SK-N-SH treated with all-trans-retinoic acid at 6 μM for 48 hours (cell line): ENCODE results near the gene DNAJC22.
A peak's percentile ranks its signal among the peaks of the same experiment; 100 is the strongest.

Source experiments
- ATAC-seq: fragments of 200-7000 bp; cut with Tn5 transposase; 3 replicates; pipeline ENCODE4 v1.9.1; 2020; ENCODE audit warnings: mild to moderate bottlenecking, moderate library complexity
- BACH2 ChIP-seq: fragments of 250-450 bp; sonication (Bioruptor Pico); IDR thresholded peaks from 2 replicates; pipeline ENCODE4 v1.9.0; 2021; ENCODE audit warnings: mild to moderate bottlenecking, borderline replicate concordance
- CSDC2 ChIP-seq: fragments of 250-450 bp; sonication (Bioruptor Pico); IDR thresholded peaks from 2 replicates; pipeline ENCODE4 v1.5.0; 2020; ENCODE audit warnings: mild to moderate bottlenecking, moderate library complexity
- ESRRG ChIP-seq: fragments of 250-450 bp; sonication (Bioruptor Pico); IDR thresholded peaks from 2 replicates; pipeline ENCODE4 v1.6.1; 2021; ENCODE audit warnings: mild to moderate bottlenecking
- GLIS3 ChIP-seq: fragments of 250-450 bp; sonication (Bioruptor Pico); IDR thresholded peaks from 2 replicates; pipeline ENCODE4 v1.5.0; 2020; ENCODE audit warnings: mild to moderate bottlenecking, moderate library complexity
- ISL1 ChIP-seq: fragments of 250-450 bp; sonication (Bioruptor Pico); IDR thresholded peaks from 2 replicates; pipeline ENCODE4 v2.1.2; 2022; ENCODE audit warnings: mild to moderate bottlenecking, moderate library complexity
- OSR1 ChIP-seq: fragments of 250-450 bp; sonication (Bioruptor Pico); IDR thresholded peaks from 2 replicates; pipeline ENCODE4 v1.8.0; 2022; ENCODE audit warnings: moderate library complexity, mild to moderate bottlenecking, inconsistent platforms
- PPARA ChIP-seq: fragments of 250-450 bp; sonication (Bioruptor Pico); IDR thresholded peaks from 2 replicates; pipeline ENCODE4 v1.5.0; 2020; ENCODE audit warnings: mild to moderate bottlenecking, borderline replicate concordance
- TCF4 ChIP-seq: fragments of 250-450 bp; sonication (Bioruptor Pico); IDR thresholded peaks from 2 replicates; pipeline ENCODE4 v1.8.0; 2021; ENCODE audit warnings: mild to moderate bottlenecking, moderate library complexity, borderline replicate concordance
- TOX ChIP-seq: fragments of 250-450 bp; sonication (Bioruptor Pico); IDR thresholded peaks from 2 replicates; pipeline ENCODE4 v1.8.0; 2021; ENCODE audit warnings: mild to moderate bottlenecking, moderate library complexity, borderline replicate concordance
- ZC3H10 ChIP-seq: fragments of 250-450 bp; sonication (Bioruptor Pico); IDR thresholded peaks from 2 replicates; pipeline ENCODE4 v1.5.1; 2021; ENCODE audit warnings: mild to moderate bottlenecking, moderate library complexity
- ZFP3 ChIP-seq: fragments of 250-450 bp; sonication (Bioruptor Pico); IDR thresholded peaks from 2 replicates; pipeline ENCODE4 v1.5.0; 2020; ENCODE audit warnings: mild to moderate bottlenecking, moderate library complexity
- ZNF70 ChIP-seq: fragments of 450-650 bp; formaldehyde crosslinking; IDR thresholded peaks from 2 replicates; pipeline ENCODE4 v1.5.0; 2020; ENCODE audit warnings: mild to moderate bottlenecking, moderate library complexity
- ZNF8 ChIP-seq: fragments of 450-650 bp; formaldehyde crosslinking; IDR thresholded peaks from 2 replicates; pipeline ENCODE4 v1.5.0; 2020; ENCODE audit warnings: mild to moderate bottlenecking, moderate library complexity
- TF ChIP-seq, protein P1 (sequence below): fragments of 250-450 bp; sonication (Bioruptor Pico); IDR thresholded peaks from 2 replicates; pipeline ENCODE4 v1.5.0; 2020; ENCODE audit warnings: mild to moderate bottlenecking, moderate library complexity
- TF ChIP-seq, protein P2 (sequence below): fragments of 250-450 bp; sonication (Bioruptor Pico); IDR thresholded peaks from 2 replicates; pipeline ENCODE4 v1.8.0; 2020; ENCODE audit warnings: mild to moderate bottlenecking, moderate library complexity, borderline replicate concordance
- TF ChIP-seq, protein P3 (sequence below): fragments of 250-450 bp; sonication (Bioruptor Pico); IDR thresholded peaks from 2 replicates; pipeline ENCODE4 v1.8.0; 2021; ENCODE audit warnings: low read depth, mild to moderate bottlenecking, moderate library complexity, borderline replicate concordance
- TF ChIP-seq, protein P4 (sequence below): fragments of 250-450 bp; sonication (Bioruptor Pico); IDR thresholded peaks from 2 replicates; pipeline ENCODE4 v1.5.1; 2021; ENCODE audit warnings: mild to moderate bottlenecking, moderate library complexity

The DNAJC22 gene

GRCh38 chr12:49366652-49367380 is 20.1 kb downstream of the DNAJC22 start:
- TF ChIP-seq GLIS3 (CRISPR knock-in tag), result peak; percentile 73; the same call in 1 of the 2 replicates
- TF ChIP-seq ISL1 (CRISPR knock-in tag), result no peak
- TF ChIP-seq, protein P1, sequence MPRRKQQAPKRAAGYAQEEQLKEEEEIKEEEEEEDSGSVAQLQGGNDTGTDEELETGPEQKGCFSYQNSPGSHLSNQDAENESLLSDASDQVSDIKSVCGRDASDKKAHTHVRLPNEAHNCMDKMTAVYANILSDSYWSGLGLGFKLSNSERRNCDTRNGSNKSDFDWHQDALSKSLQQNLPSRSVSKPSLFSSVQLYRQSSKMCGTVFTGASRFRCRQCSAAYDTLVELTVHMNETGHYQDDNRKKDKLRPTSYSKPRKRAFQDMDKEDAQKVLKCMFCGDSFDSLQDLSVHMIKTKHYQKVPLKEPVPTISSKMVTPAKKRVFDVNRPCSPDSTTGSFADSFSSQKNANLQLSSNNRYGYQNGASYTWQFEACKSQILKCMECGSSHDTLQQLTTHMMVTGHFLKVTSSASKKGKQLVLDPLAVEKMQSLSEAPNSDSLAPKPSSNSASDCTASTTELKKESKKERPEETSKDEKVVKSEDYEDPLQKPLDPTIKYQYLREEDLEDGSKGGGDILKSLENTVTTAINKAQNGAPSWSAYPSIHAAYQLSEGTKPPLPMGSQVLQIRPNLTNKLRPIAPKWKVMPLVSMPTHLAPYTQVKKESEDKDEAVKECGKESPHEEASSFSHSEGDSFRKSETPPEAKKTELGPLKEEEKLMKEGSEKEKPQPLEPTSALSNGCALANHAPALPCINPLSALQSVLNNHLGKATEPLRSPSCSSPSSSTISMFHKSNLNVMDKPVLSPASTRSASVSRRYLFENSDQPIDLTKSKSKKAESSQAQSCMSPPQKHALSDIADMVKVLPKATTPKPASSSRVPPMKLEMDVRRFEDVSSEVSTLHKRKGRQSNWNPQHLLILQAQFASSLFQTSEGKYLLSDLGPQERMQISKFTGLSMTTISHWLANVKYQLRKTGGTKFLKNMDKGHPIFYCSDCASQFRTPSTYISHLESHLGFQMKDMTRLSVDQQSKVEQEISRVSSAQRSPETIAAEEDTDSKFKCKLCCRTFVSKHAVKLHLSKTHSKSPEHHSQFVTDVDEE (CRISPR knock-in tag), result peak; percentile 91
- TF ChIP-seq ZFP3, result peak; percentile 70; the same call in 1 of the 2 replicates
- ATAC-seq, result peak; percentile 85

GRCh38 chr12:49367381-49368239 is 20.9 kb downstream of the DNAJC22 start, which contains the start of gene SPATS2:
TSS of gene SPATS2 (plus strand) at chr12:49367462. CDS start at chr12:49461013, 93,551 bp downstream.
- peak; percentile 8 for ATAC-seq
- TF ChIP-seq GLIS3 (CRISPR knock-in tag) (0 out of 2 replicates have a peak, but pooled peaks have one; percentile 48), ZNF70 (CRISPR knock-in tag) (no peak)

- no peak for ATAC-seq
- no peak for TF ChIP-seq TOX (CRISPR knock-in tag)
Measured at GRCh38 chr12:49368240-49368600, 21.5 kb downstream of the DNAJC22 start.

DNA sequence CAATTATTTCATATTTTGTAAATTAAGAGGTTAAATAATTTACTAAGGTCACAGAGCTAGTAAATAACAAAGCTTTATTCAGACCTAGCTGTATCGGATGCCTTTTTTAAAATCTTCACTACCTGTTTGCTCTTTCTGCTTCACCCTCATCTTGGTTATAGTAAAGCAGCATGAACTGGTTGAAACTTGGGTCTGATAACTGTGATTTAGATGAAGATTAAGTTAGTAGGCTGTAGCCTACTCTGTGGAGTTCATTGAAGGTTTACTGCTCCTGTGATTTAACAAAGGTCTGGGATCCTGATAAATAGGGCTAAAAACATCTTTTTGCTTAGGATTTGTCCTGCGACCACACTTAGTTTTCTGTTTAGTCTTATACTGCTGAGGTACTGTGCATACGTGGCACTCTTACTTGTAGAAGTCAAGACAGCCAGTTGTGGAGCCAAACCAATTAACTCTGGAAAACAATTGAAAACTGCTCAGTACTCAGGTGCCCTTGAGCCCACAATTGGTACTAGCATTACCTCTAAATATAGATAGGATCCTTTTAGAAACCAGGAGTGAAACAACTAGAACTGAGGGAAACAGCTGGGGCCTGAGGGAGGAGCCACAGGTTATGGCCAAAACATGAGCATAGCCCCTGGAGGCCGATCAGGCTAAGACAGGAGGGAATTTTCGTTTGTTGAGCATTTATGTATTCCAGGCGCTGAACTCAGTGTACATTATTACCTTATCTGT is 22.9 kb downstream of the DNAJC22 start:
- peak; percentile 11 for ATAC-seq
- no peak for TF ChIP-seq CSDC2 (CRISPR knock-in tag)
- TF ChIP-seq ZNF70 (CRISPR knock-in tag), result no peak
- no peak for TF ChIP-seq PPARA (CRISPR knock-in tag)
- TF ChIP-seq ESRRG (CRISPR knock-in tag), result no peak
- TF ChIP-seq BACH2 (CRISPR knock-in tag), result no peak
- TF ChIP-seq ZFP3, result no peak
- TF ChIP-seq ISL1 (CRISPR knock-in tag), result no peak
- no peak for TF ChIP-seq ZNF8 (CRISPR knock-in tag)
- TF ChIP-seq ZC3H10, result no peak
- TF ChIP-seq, protein P2, sequence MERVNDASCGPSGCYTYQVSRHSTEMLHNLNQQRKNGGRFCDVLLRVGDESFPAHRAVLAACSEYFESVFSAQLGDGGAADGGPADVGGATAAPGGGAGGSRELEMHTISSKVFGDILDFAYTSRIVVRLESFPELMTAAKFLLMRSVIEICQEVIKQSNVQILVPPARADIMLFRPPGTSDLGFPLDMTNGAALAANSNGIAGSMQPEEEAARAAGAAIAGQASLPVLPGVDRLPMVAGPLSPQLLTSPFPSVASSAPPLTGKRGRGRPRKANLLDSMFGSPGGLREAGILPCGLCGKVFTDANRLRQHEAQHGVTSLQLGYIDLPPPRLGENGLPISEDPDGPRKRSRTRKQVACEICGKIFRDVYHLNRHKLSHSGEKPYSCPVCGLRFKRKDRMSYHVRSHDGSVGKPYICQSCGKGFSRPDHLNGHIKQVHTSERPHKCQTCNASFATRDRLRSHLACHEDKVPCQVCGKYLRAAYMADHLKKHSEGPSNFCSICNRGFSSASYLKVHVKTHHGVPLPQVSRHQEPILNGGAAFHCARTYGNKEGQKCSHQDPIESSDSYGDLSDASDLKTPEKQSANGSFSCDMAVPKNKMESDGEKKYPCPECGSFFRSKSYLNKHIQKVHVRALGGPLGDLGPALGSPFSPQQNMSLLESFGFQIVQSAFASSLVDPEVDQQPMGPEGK, result no peak
- no peak for TF ChIP-seq TCF4 (CRISPR knock-in tag)
- no peak for TF ChIP-seq OSR1
- TF ChIP-seq, protein P3, sequence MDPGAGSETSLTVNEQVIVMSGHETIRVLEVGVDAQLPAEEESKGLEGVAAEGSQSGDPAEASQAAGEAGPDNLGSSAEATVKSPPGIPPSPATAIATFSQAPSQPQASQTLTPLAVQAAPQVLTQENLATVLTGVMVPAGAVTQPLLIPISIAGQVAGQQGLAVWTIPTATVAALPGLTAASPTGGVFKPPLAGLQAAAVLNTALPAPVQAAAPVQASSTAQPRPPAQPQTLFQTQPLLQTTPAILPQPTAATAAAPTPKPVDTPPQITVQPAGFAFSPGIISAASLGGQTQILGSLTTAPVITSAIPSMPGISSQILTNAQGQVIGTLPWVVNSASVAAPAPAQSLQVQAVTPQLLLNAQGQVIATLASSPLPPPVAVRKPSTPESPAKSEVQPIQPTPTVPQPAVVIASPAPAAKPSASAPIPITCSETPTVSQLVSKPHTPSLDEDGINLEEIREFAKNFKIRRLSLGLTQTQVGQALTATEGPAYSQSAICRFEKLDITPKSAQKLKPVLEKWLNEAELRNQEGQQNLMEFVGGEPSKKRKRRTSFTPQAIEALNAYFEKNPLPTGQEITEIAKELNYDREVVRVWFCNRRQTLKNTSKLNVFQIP (CRISPR knock-in tag), result no peak
- TF ChIP-seq, protein P4, sequence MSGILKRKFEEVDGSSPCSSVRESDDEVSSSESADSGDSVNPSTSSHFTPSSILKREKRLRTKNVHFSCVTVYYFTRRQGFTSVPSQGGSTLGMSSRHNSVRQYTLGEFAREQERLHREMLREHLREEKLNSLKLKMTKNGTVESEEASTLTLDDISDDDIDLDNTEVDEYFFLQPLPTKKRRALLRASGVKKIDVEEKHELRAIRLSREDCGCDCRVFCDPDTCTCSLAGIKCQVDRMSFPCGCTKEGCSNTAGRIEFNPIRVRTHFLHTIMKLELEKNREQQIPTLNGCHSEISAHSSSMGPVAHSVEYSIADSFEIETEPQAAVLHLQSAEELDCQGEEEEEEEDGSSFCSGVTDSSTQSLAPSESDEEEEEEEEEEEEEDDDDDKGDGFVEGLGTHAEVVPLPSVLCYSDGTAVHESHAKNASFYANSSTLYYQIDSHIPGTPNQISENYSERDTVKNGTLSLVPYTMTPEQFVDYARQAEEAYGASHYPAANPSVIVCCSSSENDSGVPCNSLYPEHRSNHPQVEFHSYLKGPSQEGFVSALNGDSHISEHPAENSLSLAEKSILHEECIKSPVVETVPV, result no peak
